ENCODE data around the gene TLN1. TPM values are rescaled to one million over a fixed set of nuclear protein-coding genes. Genes with fewer than 3 reads are reported as not detected.

Gene TLN1
- polyA plus RNA-seq, 3 donors = 46.6 to 251 (median 93.0) TPM

GRCh38 chr9:35652829-35653209 is 79.2 kb downstream of the TLN1 start:
- Histone ChIP-seq H3K4me3 (replicated peaks in 1 of 3; ENCODE audit: low read depth in 2 of 3, low read length in 3 of 3) (no peak overlapping the region), H3K27ac (ENCODE audit: low read depth in 1 of 2, low read length in 2 of 2) (no peak overlapping the region), H3K36me3 (replicated peaks in 1 of 2; ENCODE audit: control insufficient read depth in 1 of 2, insufficient read depth in 2 of 2, low read length in 2 of 2) (no peaks in the 10 kb centered on the region), H3K9ac (ENCODE audit: insufficient read depth, low read length, poor library complexity, severe bottlenecking) (no peak overlapping the region), H3K4me2 (replicated peaks; ENCODE audit: extremely low read depth, low read length, poor library complexity, severe bottlenecking) (no peak overlapping the region), H3K27me3 (ENCODE audit: control insufficient read depth in 2 of 2, insufficient read depth in 2 of 2, low read length in 2 of 2) (no peaks in the 10 kb centered on the region), H3K4me1 (ENCODE audit: control insufficient read depth in 1 of 2, insufficient read depth in 2 of 2, low read length in 2 of 2) (peaks cover 42 to 58% of the 10 kb centered on the region in 2 donors), H4K20me1 (ENCODE audit: insufficient read depth, low read length) (no peaks in the 10 kb centered on the region), H2AFZ (ENCODE audit: insufficient read depth, low read depth, low read length, poor library complexity, severe bottlenecking) (no peak overlapping the region), H3K79me2 (ENCODE audit: insufficient read depth, low read length) (no peaks in the 10 kb centered on the region), H3K9me3 (replicated peaks in 1 of 2; ENCODE audit: control insufficient read depth in 1 of 2, insufficient read depth in 1 of 2, low read length in 2 of 2) (no peaks in the 10 kb centered on the region)
- Mint-ChIP-seq H3K27me3 (ENCODE audit: low read depth in 3 of 3) (peaks cover 0 to 6% (median 4%) of the 10 kb centered on the region in 3 donors), H3K4me1 (peaks cover 41% of the 10 kb centered on the region), H3K9me3 (no peaks in the 10 kb centered on the region), H3K27ac (peak overlapping the region in 4 of 7 donors; percentile 52 to 76 (median 54)), H3K36me3 (no peaks in the 10 kb centered on the region), H3K4me3 (no peak overlapping the region)
- no peak for DNase-seq
- TF ChIP-seq CTCF (IDR thresholded peaks at IDR 0.05) = no peak
- WGBS (ENCODE audit: insufficient coverage) = 98% methylated on average over 5 of the region's 8 CpGs
- intact Hi-C loops (cut with micrococcal nuclease) = no loop called here

- H3K36me3 ChIP-seq (replicated peaks in 1 of 2; ENCODE audit: control insufficient read depth in 1 of 2, insufficient read depth in 2 of 2, low read length in 2 of 2) = no peaks in the 10 kb centered on the region
- intact Hi-C loops (cut with micrococcal nuclease) = no loop called here
- no peaks in the 10 kb centered on the region for H3K27me3 ChIP-seq (ENCODE audit: control insufficient read depth in 2 of 2, insufficient read depth in 2 of 2, low read length in 2 of 2)
- H3K9me3 ChIP-seq (replicated peaks in 1 of 2; ENCODE audit: control insufficient read depth in 1 of 2, insufficient read depth in 1 of 2, low read length in 2 of 2) = no peaks in the 10 kb centered on the region
- DNase-seq = peak in 2 of 3 donors; percentile 65 to 70
- no peak overlapping the region for H3K4me3 ChIP-seq (replicated peaks in 1 of 3; ENCODE audit: low read depth in 2 of 3, low read length in 3 of 3)
- H3K27me3 Mint-ChIP-seq (ENCODE audit: low read depth in 3 of 3) = peaks cover 0 to 7% (median 3%) of the 10 kb centered on the region in 3 donors
- TF ChIP-seq CTCF (IDR thresholded peaks at IDR 0.05) = no peak
- no peaks in the 10 kb centered on the region for H3K36me3 Mint-ChIP-seq
- no peak overlapping the region for H2AFZ ChIP-seq (ENCODE audit: insufficient read depth, low read depth, low read length, poor library complexity, severe bottlenecking)
- H3K79me2 ChIP-seq (ENCODE audit: insufficient read depth, low read length) = no peaks in the 10 kb centered on the region
- H4K20me1 ChIP-seq (ENCODE audit: insufficient read depth, low read length) = no peaks in the 10 kb centered on the region
- H3K4me2 ChIP-seq (replicated peaks; ENCODE audit: extremely low read depth, low read length, poor library complexity, severe bottlenecking) = no peak overlapping the region
- H3K4me1 ChIP-seq (ENCODE audit: control insufficient read depth in 1 of 2, insufficient read depth in 2 of 2, low read length in 2 of 2) = peaks cover 42 to 58% of the 10 kb centered on the region in 2 donors
- H3K4me3 Mint-ChIP-seq = no peak overlapping the region
- 93% methylated on average over 3 of the region's 7 CpGs for WGBS (ENCODE audit: insufficient coverage)
- peak overlapping the region in 3 of 7 donors; percentile 32 to 80 (median 45) for H3K27ac Mint-ChIP-seq
- peaks cover 42% of the 10 kb centered on the region for H3K4me1 Mint-ChIP-seq
- H3K9ac ChIP-seq (ENCODE audit: insufficient read depth, low read length, poor library complexity, severe bottlenecking) = no peak overlapping the region
- no peak overlapping the region for H3K27ac ChIP-seq (ENCODE audit: low read depth in 1 of 2, low read length in 2 of 2)
- H3K9me3 Mint-ChIP-seq = peaks cover 0 to 1% (median 0%) of the 10 kb centered on the region in 7 donors
These were observed 79.8 kb downstream of the TLN1 start for GRCh38 chr9:35651956-35652828.

Measured in CD14-positive monocyte (primary cell).